Measurements from ENCODE around the gene SNTA1.
"Not testable (repeated sequence)": the region's sequence is repeated elsewhere in the genome, so short reads cannot be mapped to it uniquely, and the experiment has no call there.

The SNTA1 gene

GRCh38 chr20:33443512-33444239 lies at the start of gene SNTA1:
Gene SNTA1, minus strand, starts transcription at chr20:33443763. Its CDS starts 143 bp downstream, at chr20:33443620.
- DNase-seq = peak; percentile 87

DNA sequence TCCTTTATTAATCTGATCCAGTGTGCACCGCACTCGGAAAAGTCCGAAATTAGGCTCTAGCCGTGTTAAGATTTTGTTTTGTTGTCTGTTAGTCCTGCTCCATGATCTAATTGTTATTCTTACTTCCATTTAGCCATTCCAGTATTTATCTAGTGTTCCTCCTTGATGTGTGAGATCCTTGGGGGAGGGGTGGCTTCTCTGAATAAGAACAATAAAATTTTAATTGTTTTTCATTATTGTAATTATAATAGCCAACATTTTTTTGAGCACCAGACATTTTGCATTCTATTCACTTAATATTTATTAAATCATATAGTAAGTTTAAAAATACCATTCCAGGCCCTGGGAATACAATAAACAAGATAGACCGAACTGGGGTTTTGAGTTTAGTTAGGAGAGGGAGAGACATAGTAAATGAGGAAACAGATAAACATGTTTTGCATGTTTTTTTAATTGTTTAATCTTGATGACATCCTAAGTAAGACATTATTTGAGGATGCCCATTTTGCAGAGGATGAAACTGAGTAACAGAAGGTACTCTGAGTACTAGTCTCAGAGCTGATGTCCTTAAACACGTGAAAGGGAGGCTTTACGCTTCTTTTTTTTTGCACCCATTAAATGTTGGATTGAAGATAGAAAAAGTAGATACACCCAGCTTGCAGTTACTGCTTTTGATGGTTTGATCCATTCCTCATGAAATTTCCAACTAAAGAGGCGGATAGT lies 47.5 kb upstream of the SNTA1 start:
- no peak for DNase-seq

GRCh38 chr20:33490023-33490933 lies 46.7 kb upstream of the SNTA1 start, which contains the start of gene CBFA2T2:
Gene CBFA2T2, plus strand, starts transcription at chr20:33490096. Its CDS starts 172 bp downstream, at chr20:33490268.
- DNase-seq = no peak

DNA sequence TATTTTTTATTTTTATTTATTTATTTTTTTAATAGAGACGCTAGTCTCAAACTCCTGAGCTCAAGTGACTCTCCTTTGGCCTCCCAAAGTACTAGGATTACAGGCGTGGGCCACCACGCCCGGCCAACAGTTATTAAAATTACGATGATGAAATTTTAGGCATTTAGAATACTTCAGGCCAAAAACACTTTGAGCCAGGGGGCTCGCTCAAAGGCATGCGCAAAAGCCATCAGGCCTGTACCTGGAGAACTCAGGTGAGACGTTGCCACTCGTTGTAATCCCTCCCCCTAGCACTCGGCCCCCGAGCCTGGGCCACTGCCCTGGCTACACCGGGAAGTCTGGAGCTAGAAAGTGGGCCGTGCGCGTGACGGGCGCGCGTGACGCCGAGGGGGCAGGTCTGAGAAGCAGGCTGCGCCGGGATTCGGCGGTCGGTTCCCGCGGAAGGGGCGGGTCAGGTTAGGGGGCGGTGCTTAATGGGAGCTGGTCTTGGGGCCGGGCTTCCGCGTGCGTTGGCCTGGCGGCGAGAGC lies 46.0 kb upstream of the SNTA1 start:
- peak; percentile 99 for DNase-seq

DNA sequence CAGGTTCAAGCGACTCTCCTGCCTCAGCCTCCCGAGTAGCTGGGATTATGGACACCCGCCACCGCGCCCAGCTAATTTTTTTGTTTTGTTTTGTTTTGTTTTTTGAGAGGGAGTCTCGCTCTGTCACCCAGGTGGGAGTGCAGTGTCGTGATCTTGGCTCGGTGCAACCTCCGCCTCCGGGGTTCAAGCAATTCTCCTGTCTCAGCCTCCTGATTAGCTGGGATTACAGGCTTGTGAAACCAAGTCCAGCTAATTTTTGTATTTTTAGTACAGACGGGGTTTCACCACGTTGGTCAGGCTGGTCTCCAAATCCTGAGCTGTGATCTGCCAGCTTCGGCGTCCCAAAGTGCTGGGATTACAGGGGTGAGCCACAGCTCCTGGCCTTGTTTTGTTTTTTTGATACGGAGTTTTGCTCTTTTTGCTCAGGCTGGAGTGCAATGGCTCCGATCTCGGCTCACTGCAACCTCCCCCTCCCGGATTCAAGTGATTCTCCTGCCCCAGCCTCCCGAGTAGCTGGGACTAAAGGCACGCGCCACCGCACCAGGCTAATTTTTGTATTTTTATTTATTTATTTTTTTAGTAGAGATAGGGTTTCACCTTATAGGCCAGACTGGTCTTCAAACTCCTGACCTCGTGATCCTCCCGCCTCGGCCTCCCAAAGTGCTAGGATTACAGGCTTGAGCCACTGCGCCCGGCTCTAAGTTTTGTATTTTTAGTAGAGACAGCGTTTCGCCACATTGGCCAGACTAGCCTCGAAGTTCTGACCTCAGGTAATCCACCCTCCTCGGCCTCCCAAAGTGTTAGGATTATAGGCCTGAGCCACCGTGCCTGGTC lies 45.3 kb upstream of the SNTA1 start:
- not testable (repeated sequence) for DNase-seq

GRCh38 chr20:33488201-33488600 lies 44.6 kb upstream of the SNTA1 start:
- DNase-seq = no peak

DNA sequence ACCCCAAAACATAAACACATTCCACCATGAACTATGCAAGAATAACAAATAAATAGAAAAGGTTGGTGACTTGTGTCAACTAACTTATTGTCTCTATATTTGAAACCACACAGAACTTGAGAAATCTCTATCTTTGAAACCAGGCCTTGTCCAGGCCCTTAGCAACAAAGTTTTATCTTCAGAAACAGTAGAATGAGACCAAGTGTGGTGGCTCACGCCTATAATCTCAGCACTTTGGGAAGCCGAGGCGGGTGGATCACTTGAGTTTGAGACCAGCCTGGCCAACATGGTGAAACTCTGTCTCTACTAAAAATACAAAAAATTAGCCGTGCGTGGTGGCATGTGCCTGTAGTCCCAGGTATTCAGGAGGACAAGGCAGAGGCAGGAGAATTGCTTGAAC lies 39.6 kb upstream of the SNTA1 start:
- DNase-seq = not testable (repeated sequence)

DNA sequence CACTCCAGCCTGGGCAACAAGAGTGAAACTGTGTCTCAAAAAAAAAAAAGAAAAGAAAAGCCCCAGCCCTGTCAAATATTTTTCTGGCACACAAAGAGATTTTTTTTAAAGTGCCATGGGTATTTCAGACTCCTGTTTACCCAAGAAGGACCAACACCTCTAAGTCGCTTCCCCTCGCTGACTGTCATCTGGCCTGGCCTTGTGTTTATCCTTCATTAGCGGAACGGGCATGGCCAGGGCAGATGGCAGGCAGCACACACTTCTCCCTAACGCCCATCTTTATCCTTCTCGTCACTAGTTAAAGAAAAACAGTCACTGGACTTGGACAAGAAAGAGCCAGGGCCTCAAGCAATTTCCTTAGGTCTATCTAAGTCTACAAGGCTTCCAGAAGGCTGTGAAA lies 39.0 kb upstream of the SNTA1 start:
- no peak for DNase-seq

- DNase-seq = no peak
These were observed 37.9 kb upstream of the SNTA1 start for GRCh38 chr20:33481431-33481941.

DNA sequence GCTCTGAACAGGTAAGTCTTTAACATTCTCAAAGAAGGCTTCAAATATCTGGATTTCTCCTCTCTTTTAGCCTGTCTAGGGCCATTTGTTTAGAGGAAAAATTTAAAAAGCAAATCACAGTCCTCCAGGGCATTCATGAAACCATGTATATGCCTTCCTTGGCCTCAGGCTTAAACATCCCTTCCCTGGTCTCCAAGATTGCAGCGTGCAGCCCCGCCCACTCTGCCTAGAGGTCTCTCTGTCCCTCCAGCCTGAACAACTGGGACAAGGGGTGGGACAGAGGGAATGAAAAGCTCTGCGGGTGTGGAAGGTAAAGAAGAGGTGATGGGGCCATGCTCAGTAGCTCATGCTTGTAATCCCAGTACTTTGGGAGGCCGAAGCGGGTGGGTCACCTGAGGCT lies 36.5 kb upstream of the SNTA1 start:
- DNase-seq = no peak

DNA sequence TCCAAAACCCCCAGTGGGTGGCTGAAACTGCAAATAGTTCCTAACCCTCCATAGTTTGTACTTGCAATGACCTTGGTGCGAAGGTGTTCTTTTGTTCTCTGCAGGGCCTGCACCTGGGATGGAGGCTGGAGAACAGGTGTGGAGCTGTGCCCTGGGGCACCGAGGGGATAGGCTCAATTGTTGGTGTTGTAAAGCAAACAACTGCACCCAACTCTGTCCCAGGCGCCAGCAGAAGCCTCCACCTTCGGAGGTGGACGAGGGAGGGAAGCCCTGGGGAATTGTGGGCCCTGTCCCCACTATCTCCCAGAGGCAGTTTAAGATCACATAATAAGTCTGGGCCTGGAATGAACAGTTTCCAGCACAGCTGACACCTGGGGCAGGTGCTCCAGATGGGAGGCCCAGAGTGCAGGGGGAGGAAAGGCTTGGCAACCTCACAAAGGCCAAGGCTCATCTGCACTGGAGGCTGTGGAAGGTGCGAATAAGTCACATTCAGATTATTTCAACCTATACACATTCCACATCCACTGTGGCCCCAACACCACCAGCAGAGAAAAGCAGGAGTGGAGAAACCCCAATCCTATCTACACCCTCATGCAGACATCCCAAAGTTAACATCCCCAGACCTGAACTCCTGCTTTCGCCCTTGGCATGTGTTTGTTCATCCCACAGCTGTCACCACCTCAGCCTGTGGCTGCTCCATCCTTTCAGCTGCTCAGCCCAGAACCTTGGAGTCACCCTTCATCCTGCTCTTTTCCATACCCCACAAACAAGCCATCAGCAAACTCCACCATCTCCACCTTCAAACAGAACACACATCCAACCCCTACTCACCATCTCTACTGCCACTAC lies 34.0 kb upstream of the SNTA1 start:
- no peak for DNase-seq

- DNase-seq = no peak
These were observed 32.0 kb upstream of the SNTA1 start for GRCh38 chr20:33475381-33476152.

DNA sequence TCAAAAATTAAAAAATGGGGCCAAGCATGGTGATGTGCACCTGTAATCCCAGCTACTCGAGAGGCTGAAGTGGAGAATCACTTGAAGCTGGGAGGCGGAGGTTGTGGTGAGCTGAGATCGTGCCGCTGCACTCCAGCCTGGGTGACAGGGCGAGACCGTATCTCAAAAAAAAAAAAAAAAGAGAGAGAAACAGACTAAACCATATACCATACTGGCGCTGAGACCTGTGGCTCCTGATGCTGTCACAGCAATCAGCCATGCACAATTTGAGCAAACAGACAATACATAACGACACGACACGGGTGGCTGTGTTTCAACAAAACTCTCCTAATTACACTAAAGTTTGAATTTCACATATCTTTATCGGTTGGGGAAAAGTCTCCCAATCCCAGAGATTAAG lies 31.4 kb upstream of the SNTA1 start:
- no peak for DNase-seq

- DNase-seq = no peak
These were observed 30.7 kb upstream of the SNTA1 start for GRCh38 chr20:33474097-33474873.

DNA sequence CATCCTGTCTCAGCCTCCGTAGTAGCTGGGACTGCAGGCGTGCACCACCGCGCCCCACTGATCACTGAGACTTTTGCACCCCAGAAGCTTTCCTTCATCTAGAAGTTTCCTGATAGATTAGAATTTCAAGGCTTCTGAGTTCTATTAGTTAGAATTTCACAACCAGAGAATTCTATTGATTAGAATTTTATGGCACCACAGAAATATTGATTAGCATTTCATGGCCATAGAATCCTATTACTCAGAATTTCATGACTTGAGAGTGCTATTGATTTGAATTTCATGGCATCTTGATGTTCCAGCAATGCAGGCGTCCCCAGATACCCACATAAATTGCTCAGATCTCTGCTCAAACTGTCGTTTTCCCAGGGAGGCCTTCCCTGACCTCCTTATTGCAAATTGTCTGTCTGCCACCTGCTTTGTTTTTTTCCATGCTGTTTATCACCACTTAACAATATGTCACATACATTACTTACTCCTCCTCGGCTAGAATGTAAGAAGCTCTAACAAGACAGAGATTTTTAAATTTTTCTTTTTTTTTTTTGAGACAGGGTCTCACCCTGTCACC lies 29.4 kb upstream of the SNTA1 start:
- no peak for DNase-seq

DNA sequence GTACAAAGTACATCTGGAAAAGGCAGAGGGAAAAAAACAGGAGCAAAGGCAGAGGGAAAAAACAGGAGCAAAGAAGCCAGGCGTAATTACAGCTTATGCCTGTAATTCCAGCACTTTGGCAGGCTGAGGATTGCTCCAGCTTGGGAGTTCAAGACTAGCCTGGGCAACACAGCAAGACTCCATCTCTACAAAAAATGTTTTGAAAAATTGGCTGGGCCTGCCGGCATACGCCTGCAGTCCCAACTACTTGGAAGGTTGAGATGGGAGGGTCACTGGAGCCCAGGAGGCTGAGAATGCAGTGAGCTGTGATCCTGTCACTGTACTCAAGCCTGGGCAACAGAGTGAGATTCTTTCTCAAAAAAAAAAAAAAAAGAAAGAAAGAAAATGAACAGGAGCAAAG lies 27.3 kb upstream of the SNTA1 start:
- no peak for DNase-seq

DNA sequence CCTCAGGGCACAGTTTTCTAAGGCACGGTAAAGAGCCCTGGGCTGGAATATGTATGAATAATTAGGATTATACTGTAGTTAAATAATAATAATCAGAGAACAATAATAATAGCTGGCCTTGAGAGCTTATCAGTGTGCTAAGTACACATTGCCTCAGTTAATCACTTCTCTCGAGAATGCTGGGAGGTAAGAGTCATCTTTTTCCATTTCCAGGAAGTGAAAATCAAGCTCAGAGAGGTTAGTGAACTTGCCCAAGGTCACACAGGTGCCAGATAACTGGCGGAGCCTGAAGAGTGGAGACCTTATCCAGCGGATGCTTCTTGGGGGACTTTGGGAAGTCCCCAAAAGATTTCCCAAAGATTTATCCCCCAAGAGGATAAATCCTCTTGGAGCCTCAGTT lies 26.9 kb upstream of the SNTA1 start:
- no peak for DNase-seq

DNA sequence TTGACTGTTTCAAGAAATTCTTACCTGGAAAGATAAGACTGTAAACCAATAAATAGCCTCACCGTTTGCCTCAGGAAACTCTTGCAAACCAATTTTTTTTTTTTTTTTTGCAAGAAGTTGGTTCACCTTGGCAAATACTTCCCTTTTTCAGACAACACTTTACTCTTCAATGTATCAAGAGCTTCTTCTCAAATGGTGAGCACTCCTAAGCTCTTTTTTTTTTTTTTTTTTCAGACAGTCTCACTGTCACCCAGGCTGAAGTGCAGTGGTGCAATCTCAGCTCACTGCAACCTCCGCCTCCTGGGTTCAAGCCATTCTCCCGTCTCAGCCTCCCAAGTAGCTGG lies 22.7 kb upstream of the SNTA1 start:
- no peak for DNase-seq
